ENCODE measurements around the gene CSNK1A1.
"Not testable (repeated sequence)": the region's sequence is repeated elsewhere in the genome, so short reads cannot be mapped to it uniquely, and the experiment has no call there.

CSNK1A1 gene

DNA sequence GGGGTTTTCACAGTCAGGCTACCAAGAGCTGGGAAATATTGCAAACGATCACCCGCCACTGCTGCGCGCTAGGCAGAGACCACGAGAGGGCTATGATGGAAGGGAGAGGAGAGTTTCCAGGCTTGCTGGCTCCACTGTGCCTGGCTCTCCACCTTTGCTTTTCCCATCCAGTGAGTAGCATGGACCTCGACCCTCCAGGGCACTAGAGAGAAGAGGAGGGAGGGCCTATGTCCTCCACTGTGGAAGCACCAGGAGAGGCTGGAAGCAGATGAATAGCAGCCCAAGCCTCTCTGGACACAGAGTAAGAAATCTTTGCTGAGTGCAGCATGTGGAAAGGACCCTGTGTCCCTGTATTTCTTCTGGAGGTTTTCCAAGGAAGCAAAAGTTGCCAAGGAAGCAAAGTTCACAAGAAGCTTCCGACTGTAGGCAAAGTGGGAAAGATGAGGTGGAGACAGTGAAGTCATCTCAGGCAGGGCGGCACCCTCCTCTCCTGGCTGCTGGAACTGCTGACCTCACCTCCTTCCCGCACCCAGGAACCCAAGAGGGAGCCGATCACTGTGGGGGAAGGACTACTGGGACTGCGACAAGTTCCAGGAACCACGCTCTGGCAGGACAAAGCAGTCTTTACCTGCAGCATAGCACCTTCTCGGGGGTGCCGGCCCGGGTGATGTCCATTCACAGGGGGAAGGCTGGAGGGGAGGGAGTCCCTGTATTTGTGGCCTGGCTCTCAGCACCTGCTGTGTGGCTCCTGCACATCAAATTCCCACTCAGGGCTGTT lies 79.6 kb downstream of the CSNK1A1 start:
- H3K4me3 ChIP-seq (replicated peaks; ENCODE audit: low read depth, low read length): no peak overlapping the region
- peak; percentile 57 for DNase-seq (ENCODE audit: low read depth)
- TF ChIP-seq, protein P1, sequence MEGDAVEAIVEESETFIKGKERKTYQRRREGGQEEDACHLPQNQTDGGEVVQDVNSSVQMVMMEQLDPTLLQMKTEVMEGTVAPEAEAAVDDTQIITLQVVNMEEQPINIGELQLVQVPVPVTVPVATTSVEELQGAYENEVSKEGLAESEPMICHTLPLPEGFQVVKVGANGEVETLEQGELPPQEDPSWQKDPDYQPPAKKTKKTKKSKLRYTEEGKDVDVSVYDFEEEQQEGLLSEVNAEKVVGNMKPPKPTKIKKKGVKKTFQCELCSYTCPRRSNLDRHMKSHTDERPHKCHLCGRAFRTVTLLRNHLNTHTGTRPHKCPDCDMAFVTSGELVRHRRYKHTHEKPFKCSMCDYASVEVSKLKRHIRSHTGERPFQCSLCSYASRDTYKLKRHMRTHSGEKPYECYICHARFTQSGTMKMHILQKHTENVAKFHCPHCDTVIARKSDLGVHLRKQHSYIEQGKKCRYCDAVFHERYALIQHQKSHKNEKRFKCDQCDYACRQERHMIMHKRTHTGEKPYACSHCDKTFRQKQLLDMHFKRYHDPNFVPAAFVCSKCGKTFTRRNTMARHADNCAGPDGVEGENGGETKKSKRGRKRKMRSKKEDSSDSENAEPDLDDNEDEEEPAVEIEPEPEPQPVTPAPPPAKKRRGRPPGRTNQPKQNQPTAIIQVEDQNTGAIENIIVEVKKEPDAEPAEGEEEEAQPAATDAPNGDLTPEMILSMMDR (IDR thresholded peaks at IDR 0.05; ENCODE audit: low read length, missing control alignments): no peak

DNA sequence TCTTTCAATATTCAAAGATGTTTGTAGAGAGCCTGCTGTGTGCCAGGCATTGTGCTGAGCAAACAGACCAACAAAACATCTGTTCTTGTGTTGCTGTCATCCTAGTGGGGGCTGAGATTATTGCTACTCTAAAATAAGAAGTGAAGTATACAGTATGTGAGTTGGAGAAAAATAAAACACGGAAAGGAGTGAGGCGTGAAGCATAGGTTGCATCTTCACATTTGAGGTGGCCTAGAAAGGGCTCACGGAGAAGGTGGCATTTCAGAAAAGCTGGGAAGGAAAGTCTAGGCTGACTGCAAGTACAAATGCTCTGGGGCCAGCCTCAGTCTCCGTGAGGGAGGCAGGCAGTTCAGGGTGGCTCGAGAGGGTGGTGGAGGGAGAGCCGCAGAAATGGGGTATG lies 80.3 kb downstream of the CSNK1A1 start:
- TF ChIP-seq, protein P1 (IDR thresholded peaks at IDR 0.05; ENCODE audit: low read length, missing control alignments): no peak

DNA sequence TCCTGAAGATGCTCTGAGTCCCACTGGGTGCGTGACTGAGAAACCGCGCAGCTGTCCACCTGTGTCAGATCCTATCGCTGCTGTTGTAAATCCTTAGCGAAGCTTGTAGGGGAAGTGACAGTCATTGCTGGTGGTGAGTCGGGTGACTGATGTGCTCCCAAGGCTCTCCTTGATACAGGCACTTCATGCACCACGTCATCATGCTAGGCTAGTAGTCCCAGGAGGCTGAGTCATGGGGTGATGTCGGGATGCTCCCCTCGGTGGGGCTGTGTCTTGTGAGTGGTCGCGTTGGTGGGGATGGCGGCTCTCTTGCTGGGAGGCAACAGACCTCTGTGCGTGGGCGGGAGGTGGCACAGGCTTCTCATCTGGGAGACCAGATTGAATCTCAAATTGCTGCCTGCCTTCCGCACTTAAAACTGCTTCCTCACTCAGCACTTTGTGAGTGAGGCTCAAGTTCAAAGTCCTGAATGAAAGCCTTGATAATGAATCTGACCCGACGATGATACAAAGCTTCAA lies 84.7 kb downstream of the CSNK1A1 start:
- DNase-seq (ENCODE audit: low read depth): peak; percentile 52
- TF ChIP-seq, protein P1 (IDR thresholded peaks at IDR 0.05; ENCODE audit: low read length, missing control alignments): no peak

More for the DNA sequence above, 80.3 kb downstream of the CSNK1A1 start:
- DNase-seq (ENCODE audit: low read depth): no peak
- no peak overlapping the region for H3K4me3 ChIP-seq (replicated peaks; ENCODE audit: low read depth, low read length)

DNA sequence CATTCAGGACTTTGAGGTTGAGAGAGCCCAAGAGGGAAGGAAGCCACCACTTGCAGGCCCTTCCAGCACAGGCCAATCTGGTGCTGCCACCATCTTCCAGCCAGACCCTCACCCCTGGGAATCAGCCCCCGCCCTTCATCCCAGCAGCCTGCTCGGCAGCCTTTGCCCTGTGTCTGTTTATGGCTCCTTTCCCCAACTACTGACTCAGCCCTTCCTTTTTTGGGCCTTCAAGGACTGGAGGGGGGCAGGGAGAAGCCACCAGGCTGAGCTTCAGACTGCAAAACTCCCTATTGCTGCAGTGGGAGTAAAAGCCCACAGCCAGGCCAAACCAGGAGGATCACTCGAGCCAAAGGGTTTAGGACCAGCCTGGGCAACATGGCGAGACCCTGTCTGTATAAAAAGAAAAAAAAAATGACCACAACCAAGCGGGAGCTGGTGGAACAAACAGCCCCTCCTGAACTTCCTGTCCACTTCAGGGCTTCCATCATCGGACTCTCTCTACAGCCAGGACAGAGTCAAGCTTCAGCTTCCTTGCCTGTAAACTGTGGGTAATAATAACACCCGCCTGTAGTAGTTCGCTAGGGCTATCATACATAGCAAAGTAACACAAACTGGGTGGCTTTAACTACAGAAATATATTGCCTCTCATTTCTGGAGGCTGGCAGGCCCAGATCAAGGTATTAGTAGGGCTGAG lies 86.3 kb downstream of the CSNK1A1 start:
- DNase-seq (ENCODE audit: low read depth): no peak
- TF ChIP-seq, protein P1 (IDR thresholded peaks at IDR 0.05; ENCODE audit: low read length, missing control alignments): no peak
- no peak overlapping the region for H3K4me3 ChIP-seq (replicated peaks; ENCODE audit: low read depth, low read length)

More for the DNA sequence above, 84.7 kb downstream of the CSNK1A1 start:
- no peak overlapping the region for H3K4me3 ChIP-seq (replicated peaks; ENCODE audit: low read depth, low read length)

DNA sequence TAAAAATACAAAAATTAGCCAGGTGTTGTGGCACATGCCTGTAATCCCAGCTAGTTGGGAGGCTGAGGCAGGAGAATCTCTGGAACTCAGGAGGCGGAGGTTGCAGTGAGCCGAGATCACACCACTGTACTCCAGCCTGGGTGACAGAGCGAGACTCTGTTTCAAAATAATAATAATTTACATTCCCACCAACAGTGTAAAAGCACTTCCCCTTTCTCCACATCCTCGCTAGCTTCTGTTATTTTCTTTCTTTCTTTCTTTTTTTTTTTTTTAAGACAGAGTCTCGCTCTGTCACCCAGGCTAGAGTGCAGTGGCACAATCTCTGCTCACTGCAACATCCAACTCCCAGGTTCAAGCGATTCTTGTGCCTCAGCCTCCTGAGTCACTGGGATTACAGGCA lies 89.3 kb downstream of the CSNK1A1 start:
- not testable (repeated sequence) for DNase-seq (ENCODE audit: low read depth); H3K4me3 ChIP-seq (replicated peaks; ENCODE audit: low read depth, low read length)

DNA sequence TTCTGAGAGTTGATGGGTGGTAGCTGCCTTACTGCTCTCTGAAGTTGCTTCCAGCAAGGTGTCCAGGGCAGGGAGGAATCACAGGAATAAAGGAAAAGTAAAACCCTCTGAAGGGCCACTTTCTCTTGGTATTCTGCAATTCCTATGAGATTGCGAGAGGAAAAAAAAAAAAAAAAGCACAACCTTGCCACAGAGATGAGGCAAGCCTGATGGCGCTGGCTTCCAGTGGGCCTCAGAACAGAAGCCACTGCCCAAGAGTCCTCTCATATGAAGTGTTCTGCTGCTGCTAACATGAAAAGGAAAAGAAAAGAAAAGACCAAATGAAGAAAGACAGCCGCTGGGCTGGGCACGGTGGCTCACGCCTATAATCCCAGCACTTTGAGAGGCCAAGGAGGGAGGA lies 91.3 kb downstream of the CSNK1A1 start:
- H3K4me3 ChIP-seq (replicated peaks; ENCODE audit: low read depth, low read length): no peak overlapping the region
- DNase-seq (ENCODE audit: low read depth): no peak
- TF ChIP-seq, protein P1 (IDR thresholded peaks at IDR 0.05; ENCODE audit: low read length, missing control alignments): no peak

DNA sequence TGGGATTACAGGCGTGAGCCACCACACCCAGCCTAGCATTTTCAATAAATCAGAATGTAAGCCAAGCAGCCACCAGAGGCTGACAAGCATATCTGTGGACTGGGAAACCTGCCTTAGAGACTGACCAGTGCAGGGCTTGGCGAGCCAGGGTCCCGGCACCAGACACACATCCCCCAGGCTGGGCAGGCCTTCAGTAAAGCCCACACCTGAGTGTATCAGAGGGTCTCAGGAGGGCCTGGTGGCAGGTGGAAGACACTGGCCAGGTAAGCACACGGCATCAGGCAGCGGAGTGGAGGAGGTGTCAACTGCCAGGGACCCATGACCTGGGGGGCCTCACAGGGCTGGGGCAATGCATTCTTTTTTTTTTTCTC lies 93.9 kb downstream of the CSNK1A1 start:
- DNase-seq (ENCODE audit: low read depth): no peak
- TF ChIP-seq, protein P1 (IDR thresholded peaks at IDR 0.05; ENCODE audit: low read length, missing control alignments): no peak
- H3K4me3 ChIP-seq (replicated peaks; ENCODE audit: low read depth, low read length): no peak overlapping the region

Measured in fibroblast of pulmonary artery (primary cell).